ENCODE measurements around the gene ARF4.
"Not testable (repeated sequence)": the region's sequence is repeated elsewhere in the genome, so short reads cannot be mapped to it uniquely, and the experiment has no call there.

The ARF4 gene

DNA sequence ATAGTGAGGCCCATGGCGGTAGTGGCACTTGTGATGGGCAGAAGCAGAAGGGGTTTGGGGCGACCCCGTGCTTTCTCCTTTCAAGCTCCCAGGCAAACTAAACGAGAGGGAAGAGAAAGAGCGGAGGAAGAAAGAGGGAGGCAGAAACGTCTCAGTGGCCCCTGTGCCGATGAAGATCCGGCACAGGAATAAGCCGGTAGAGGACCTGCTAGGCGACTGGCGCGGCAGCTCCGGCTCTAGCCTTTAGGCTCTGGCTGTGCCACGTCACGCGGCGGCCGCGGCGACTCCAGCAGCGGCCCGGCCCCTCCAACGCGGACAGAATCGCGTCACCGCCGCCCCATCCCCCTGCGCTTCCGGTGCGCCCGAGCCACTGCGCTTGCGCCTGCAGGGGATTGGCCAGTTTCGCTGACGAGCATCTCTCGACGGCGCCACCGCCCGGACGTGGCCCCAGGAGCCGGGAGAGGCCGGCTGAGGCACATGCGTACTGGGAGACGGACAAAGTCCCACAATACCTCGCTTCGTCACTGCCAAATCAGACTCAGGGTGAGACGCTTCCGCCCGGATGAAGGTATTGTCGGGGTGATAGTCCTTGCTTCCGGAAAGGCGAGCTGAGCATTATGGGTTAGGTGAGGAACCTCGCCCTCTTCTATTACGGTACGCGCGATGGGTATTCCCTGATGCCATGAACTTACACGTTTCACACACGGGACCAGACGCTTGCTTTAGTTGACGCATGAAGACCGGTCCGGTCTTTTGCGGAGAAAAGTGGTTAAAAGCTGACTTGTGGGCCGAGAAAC, at the start of gene ARF4:
TSS of gene ARF4 (minus strand) at position 218 of the 797 bp plus-strand sequence. CDS start at position 14, 204 bp downstream.
- peak; percentile 99 for DNase-seq (ENCODE audit: low spot score)

DNA sequence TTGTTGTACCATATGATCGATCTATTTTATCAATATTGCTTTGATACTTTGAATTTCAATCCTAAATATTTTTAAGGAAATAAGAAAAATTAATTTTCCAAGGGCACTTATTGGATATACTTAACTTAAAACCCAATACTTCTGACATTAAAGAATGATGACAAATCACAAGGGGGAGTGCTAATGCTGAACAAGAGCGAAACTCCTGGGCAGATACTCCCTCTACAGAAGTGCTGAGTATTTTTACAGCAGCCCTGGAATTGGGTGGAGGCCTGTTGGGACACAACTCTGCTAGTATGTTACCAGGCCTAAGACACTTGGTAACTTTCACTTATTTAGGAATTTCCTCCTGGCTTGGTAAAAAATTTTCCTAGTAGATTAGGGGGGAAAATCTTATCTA, 49.6 kb upstream of the ARF4 start:
- peak; percentile 38 for DNase-seq (ENCODE audit: low spot score)

DNA sequence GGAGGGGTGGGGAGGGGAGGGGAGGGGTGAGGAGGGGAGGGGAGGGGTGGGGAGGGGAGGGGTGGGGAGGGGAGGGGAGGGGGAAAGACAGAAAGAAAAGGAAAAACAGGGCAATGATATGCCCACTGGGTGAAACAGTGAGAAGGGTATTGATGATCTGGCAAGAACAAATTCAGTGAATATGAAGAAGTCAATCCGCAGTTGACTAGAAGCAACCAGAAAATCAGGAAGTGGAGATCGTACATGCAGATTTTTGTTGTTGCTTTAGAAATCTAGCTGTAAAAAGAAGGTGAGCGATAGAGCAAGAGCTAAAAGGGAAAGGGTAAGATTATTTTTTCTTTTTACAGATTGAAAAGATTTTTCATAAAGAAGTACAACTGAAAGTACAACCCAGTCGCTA, 47.6 kb upstream of the ARF4 start:
- DNase-seq (ENCODE audit: low spot score), result no peak

DNA sequence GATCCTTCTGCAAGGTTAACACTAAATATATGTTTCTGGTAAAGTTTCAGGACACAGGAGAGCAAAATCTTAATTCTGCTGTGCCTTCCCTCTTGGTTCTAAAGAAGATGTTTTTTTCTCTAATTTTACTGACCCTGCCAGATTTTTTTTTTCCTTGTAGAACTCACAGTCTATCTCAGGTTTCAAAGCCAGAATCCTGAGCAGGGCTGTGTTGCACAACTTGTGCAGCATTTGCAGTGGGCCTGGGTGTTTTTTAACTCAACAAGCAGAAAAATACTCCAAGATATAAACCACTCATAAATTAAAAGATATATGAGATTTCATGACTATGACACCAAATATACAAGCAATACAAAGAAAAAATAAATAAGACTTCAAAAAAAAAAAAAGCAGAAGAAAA, 40.2 kb upstream of the ARF4 start:
- no peak for DNase-seq (ENCODE audit: low spot score)

DNA sequence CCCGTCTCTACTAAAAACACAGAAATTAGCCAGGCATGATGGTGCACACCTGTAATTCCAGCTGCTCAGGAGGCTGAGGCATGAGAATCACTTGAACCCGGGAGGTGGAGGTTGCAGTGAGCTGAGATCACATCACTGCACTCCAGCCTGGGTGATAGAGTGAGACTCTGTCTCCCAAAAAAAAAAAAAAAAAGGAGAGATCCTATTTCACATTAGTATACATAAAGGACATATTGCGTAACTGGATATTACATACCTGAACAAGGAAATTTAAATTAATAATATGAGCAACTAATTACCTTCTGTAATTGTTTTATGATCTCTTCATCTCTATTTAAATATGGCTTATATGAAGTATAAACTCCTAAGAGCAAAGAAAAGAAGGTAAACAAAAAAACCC, 37.1 kb upstream of the ARF4 start:
- DNase-seq (ENCODE audit: low spot score), result not testable (repeated sequence)

DNA sequence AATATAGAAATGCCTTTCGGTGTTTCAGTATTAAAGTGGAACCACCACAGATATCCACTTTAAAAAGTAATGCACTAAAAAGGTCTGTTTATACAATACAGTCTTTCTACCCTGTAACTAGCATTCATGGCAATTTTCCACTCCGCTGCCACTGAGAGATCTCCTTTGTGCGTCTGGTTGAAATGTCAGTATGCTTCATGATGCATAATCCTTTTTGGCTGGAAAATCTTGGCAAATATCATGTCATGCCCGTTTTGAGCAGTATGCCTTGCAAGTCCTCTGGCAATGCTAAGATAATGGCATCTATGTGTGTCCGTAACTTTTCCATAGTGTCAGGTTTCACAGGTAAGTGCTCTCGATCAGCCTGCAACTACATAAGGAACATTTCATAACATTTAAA, 30.8 kb upstream of the ARF4 start:
- DNase-seq (ENCODE audit: low spot score), result no peak

DNA sequence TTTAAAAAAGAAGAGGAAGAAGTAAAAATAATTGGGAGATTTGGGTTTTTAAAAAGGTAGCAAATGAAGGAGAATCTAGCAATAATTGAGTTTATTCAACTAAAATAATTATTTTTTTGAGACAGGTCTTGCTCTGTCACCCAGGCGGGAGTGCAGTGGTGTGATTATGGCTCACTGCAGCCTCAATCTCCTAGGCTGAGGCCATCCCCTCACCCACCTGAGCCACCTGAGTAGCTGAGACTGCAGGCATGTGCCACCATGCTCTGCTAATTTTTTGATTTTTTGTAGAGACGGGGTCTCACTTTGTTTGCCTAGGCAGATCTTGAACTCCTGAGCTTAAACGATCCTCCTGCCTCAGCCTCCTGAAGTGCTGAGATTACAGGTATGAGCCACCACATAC, 27.7 kb upstream of the ARF4 start:
- no peak for DNase-seq (ENCODE audit: low spot score)

DNA sequence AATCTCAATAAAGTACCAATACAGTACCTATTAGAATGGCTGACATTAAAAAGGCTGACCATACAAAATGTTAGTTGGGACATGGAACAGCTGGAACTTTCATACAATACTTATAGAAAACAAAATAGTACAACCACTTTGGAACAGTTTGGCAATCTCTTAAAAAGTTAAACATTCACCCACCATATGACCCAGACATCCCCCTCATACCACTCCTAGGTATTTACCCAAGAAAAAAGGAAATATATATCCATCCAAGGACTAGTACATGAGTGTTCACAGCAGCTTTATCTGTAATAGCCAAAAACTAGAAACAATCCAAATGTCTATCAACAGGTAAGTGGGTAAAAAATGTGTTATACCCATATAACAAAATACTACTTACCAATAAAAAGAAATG, 25.2 kb upstream of the ARF4 start:
- DNase-seq (ENCODE audit: low spot score), result no peak

DNA sequence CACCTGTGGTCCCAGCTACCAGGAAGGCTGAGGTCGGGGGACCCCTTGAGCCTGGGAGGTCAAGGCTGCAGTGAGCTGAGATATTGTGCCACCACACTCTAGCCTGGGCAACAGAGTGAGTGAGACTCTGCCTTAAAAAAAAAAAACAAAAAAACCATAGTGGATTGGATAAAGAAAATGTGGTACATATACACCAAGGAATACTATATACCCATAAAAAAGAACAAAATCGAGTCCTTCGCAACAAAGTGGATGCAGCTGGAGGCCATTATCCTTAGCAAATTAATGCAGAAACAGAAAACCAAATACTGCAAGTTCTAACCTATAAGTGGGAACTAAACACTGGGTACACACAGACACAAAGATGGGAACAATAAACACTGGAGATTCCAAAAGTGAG, 20.6 kb upstream of the ARF4 start:
- no peak for DNase-seq (ENCODE audit: low spot score)

DNA sequence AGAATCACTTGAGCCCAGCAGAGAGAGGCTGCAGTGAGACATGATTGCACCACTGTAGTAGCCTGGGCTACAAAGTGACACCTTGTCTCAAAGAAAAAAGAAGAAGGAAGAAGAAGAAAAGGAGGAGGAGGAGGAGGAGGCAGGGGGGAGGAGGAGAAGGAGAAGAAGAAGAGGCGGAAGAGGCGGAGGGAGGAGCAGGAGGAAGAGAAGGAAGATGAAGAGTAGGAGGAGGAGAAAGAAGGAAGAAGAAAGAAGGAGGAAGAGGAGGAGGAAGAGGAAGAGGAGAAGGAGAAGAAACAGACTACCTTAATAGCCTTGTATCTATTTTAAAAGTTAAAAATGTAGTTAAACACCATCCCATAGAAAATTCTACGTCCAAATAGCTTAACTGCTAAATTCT, 19.1 kb upstream of the ARF4 start:
- DNase-seq (ENCODE audit: low spot score), result no peak

DNA sequence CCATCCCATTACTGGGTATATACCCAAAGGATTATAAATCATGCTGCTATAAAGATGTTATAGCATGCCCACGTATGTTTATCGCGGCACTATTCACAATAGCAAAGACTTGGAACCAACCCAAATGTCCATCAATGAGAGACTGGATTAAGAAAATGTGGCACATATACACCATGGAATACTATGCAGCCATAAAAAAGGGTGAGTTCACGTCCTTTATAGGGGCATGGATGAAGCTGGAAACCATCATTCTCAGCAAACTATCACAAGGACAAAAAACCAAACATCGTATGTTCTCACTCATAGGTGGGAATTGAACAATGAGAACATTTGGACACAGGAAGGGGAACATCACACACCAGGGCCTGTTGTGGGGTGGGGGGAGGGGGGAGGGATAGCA, 14.7 kb upstream of the ARF4 start:
- DNase-seq (ENCODE audit: low spot score), result not testable (repeated sequence)

DNA sequence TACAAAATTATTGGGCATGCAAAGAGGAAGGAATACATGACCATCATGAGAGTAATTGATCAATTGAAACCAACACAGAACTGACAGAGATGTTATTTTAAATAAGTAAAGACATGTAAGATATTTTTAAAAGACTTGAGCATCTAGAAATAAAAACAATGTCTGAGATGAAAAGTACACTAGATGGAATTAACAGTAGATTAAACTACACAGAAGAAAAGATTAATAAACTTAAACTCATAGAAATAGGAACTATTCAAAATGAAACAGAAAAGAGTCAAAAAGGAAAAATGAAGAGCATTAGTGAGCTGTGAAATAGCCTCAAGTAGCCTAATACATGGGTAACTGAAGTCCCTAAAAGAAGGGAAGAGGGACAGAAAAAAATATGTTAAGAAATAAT, 8.5 kb upstream of the ARF4 start:
- no peak for DNase-seq (ENCODE audit: low spot score)

DNA sequence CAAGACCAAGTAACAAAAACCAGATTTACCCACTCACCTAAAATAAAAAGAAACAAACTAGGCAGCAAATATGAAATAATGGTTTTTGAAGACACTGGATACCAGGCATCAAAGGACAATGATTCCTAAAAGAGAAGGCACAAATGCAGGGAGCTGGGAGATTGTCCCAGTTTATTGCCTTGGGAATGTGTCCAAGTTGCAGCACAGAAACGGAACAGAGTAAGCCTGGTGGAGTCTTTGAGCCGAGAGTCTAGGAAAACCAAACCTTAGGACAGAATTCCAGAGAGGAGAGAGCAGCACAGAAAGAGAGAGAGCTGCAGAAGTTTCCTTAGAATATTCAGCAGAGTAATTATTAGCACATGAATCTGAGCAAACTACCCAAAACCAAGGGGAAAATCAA, 7.8 kb upstream of the ARF4 start:
- DNase-seq (ENCODE audit: low spot score), result no peak

DNA sequence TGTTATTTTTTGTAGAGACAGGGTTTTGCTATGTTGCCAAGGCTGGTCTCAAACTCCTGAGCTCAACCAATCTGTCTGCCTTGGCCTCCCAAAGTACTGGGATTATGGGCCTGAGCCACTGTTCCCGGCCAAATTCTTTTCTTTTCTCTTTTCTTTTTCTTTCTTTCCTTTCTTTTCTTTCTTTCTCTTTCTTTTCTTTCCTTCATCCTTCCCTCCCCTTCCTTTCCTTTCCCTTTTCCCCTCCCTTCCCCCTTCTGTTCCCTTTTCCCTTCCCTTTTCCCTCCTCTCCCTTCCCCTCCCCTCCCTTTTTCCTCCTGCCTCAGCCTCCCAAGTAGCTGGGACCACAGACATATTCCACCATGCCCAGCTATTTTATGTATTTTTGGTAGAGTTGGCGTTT, 3.1 kb upstream of the ARF4 start:
- DNase-seq (ENCODE audit: low spot score), result no peak

DNA sequence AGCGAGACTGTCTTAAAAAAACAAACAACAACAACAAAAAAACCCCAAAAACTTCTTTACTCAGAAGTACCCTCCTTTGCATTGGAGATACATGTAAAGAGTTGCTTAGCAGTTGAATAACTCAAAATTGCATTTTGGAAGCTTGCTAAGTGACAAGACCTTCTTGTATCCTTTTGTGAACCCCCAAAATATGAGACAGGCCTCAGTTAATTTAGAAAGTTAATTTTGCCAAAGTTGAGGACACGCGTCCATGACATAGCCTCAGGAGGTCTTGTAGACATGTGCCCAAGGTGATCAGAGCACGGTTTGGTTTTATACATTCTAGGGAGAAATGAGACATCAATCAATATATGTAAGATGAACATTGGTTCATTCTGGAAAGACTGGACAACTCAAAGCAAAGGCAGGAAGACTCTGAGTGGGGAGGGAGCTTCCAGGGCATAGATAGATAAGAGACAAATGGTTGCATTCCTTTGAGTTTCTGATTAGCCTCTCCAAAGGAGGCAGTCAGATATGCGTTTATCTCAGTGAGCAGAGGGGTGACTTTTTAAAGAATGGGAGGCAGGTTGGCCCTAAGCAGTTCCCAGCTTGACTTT, 1.7 kb upstream of the ARF4 start:
- no peak for DNase-seq (ENCODE audit: low spot score)

DNA sequence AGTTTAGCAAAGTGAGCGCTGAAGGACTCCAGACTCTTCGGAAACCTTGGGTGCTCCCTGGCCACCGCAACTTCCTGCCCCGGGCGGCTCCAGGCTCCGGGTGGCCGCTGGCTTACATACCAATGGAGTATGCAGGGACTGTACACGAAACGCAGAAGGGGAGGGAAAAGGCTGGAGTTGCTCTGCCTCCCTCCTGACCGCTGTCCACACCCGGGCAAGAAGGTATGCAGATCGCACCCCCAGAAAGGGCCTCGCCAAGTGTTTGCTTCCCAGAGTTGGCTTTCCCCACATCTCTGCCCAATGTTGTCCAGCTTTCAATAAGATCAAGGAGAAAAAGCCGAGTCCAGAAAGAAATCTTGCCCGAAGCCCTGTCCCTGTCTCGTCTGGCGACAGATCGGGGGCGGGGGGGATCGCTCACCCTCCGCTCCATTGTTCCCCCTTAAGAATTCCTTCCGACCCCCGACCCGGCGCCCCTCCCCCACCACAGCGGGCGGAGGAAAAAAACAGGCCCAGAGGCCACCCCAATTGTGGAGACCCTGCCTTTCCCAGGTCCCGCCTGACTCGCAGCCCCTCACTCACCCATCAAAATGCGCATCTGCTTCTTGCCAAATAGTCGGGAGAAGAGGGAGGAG, 533 bp downstream of the ARF4 start:
- peak; percentile 93 for DNase-seq (ENCODE audit: low spot score)

DNA sequence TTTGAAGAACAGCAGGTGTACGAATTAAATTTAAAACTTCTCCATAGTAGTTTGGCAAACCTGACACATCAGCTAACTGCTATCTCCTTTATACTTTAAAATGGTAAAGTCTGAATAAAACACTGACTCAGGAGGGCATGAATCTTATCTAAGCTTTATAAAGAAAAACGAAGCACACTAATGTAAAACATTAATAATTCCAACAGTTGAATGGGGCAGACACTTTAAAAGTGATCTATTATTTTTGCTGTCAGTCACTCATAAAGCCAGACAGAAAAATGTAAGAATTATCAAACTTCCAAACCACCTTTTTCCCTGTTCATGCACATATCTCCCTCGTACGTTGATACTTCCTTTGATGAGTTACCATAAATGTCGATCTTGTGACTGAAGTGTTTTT, 2.6 kb downstream of the ARF4 start:
- no peak for DNase-seq (ENCODE audit: low spot score)

DNA sequence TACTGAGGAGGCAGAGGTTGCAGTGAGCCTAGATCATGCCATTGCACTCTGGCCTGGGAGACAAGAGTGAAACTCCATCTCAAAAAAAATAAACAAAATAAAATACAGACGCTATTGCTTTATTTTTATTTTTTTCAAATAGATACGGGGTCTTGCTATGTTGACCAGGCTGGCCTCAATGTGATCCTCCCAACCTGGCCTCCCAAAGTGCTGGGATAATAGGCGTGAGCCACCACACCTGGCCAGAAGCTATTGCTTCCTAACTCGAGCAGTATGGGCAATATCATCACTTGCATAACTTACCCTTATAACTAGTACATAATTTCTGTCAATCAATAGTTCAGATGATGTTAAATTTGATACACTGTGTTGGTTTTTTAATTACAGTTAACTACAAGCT, 3.0 kb downstream of the ARF4 start:
- no peak for DNase-seq (ENCODE audit: low spot score)

DNA sequence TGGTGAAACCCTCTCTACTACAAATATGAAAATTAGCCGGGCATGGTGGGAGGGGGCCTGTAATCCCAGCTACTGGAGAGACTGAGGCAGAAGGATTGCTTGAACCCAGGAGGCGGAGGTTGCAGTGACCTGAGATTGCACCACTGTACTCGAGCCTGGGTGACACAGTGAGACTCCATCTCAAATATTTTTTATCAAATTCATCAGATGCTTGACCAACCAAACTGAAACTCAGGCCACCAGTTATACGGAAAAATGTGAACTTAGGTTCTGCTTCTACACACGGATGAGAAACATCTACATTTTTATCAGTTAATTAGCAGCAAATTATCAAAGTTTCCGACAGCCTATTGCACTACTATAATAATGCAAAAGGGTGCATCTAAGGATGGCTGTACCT, 4.8 kb downstream of the ARF4 start:
- no peak for DNase-seq (ENCODE audit: low spot score)

DNA sequence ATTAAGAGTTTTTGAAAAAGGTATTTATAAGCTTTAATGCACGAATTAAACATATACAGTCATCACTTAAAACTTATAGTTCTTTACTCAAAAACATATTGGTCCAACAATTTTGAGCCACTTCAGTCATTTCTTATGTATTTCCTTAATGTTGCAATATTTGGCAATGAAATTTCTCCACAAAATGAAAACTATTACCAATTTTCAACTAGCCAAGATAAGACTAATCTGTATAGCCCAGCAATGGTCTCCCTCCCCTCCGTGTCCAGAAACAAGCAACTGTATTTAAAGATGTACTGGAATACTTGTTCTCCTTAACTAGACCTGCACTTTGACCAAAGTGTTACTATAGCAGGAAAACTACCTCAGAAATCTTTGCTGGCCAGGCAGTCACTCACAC, 9.2 kb downstream of the ARF4 start:
- DNase-seq (ENCODE audit: low spot score), result no peak

DNA sequence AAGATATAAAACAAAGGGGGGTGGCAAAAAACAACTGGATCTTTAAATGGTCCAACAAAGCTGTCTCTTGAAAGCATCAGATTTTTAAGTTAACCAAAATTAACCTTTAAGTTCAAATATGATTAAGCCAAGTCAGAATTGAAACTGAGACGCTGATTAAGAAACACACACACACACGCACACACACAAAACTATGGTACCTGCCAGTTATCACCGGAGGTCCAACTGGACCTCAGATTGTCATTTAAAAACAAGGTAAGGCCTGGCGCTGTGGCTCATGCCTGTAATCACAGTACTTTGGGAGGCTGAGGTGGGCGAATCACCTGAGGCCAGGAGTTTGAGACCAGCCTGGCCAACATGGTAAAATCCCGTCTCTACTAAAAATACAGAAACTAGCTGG, 10.4 kb downstream of the ARF4 start:
- DNase-seq (ENCODE audit: low spot score), result no peak

DNA sequence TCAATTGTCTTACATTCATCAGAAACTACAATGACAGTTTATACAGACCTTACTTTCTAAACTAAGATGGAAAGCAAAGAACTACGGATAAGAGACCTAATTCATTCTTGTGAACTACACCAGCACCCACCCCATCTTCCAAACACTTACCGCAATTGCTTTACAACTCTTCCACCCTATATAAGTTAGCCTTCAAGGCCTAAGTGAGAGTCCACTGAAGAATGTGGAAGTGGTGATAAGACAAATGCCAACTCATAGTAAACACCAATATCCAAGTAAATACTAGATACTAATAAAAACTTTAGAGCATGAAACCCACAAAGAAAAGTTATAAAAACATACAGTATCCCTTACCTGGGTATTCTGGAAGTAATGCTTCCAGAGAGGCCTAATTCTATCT, 13.6 kb downstream of the ARF4 start:
- DNase-seq (ENCODE audit: low spot score), result no peak

DNA sequence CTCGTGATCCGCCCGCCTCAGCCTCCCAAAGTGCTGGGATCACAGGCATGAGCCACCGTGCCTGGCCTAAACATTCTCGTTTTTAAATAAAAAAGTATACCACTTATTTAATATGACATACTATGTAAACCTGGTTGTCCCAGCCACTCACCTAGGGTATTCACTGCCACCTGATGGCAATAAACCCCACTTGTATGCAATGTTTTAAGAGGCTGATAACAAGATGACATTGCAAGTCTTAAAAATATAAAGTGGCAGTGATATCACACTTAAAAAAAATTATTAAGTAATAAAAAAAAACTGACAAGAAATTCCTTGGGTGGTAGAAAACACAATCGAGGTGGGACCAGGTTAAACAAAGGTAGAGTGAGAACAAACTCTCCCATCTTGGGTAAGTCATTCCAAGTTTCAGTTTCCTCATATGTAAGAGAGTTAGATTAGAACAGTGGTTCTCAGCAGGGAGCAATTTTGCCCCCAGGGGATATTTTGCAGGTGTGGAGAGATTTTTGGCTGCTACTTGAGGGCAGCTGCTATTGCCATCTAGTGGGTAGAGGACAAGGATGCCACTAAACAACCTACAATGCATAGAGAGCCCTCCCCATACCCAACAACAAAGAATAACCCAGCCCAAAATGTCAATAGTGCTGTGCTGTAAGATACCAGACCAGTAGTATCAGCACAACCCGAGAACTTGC, 14.5 kb downstream of the ARF4 start:
- DNase-seq (ENCODE audit: low spot score), result peak; percentile 28
